ENCODE results near the gene TMEM218. TPM values are rescaled to one million over a fixed set of nuclear protein-coding genes. Genes with fewer than 3 reads are reported as not detected.
"Not testable (repeated sequence)": the region's sequence is repeated elsewhere in the genome, so short reads cannot be mapped to it uniquely, and the experiment has no call there.

Gene TMEM218
- total and polyA plus RNA-seq, 2 of the 8 experiments (the other 6 are each of a cell fraction or from before 2014, with no cell fraction given), result 17.0 to 33.5 TPM

GRCh38 chr11:125090151-125090550 is 21.3 kb downstream of the TMEM218 start:
- CTCF ChIA-PET (ENCODE audit: partially characterized antibody), result interaction anchor here (0.6 to 29.4 kb wide), 32 partner anchors 14 to 1552 kb away, joined by 3 to 486 read pairs (median 10); partner anchors contain the start of genes ROBO4, SLC37A2 and TMEM218

GRCh38 chr11:125089481-125089880 is 21.9 kb downstream of the TMEM218 start:
- H2BK5ac ChIP-seq (ENCODE audit: low read depth, low read length); FAIRE-seq; H3K23ac ChIP-seq (ENCODE audit: insufficient read length); H3K27me3 ChIP-seq (replicated peaks in 1 of 4; ENCODE audit: control insufficient read depth in 3 of 4, extremely low read depth in 1 of 4, insufficient read depth in 3 of 4, low read length in 3 of 4); H3K79me1 ChIP-seq (ENCODE audit: low read depth, low read length); H3K9ac ChIP-seq (replicated peaks in 1 of 4; ENCODE audit: extremely low read depth in 1 of 4, low read depth in 3 of 4, low read length in 3 of 4); H3K79me2 ChIP-seq (ENCODE audit: control insufficient read depth in 1 of 2, insufficient read depth in 2 of 2, low read length in 2 of 2); H2AK5ac ChIP-seq (ENCODE audit: low read depth, low read length); DNase-seq (ENCODE audit: low read depth in 1 of 2, low spot score in 2 of 2); H3K9me3 ChIP-seq (ENCODE audit: insufficient read depth in 2 of 2, low read depth in 1 of 2, low read length in 1 of 2); H4K5ac ChIP-seq (ENCODE audit: insufficient read length, low read depth, low read length); H4K8ac ChIP-seq (ENCODE audit: extremely low read depth, insufficient read depth, low read length); H2BK20ac ChIP-seq (ENCODE audit: low read length); H2AFZ ChIP-seq (ENCODE audit: low read length); H3K4ac ChIP-seq (replicated peaks; ENCODE audit: insufficient read length, low read depth, low read length); H3K18ac ChIP-seq (ENCODE audit: extremely low read depth, low read length); H4K20me1 ChIP-seq (replicated peaks in 1 of 2; ENCODE audit: control insufficient read depth in 1 of 2, insufficient read depth in 2 of 2, low read length in 2 of 2); H4K91ac ChIP-seq (replicated peaks; ENCODE audit: insufficient read length, low read length); H3K14ac ChIP-seq (ENCODE audit: insufficient read length); H3K23me2 ChIP-seq (ENCODE audit: low read depth, low read length); H3K4me2 ChIP-seq (ENCODE audit: insufficient read depth in 1 of 2, low read depth in 2 of 2, low read length in 2 of 2); H3K27ac ChIP-seq (ENCODE audit: low read depth, low read length); H2BK12ac ChIP-seq (ENCODE audit: low read depth, low read length); H3K4me1 ChIP-seq (replicated peaks in 1 of 4; ENCODE audit: control insufficient read depth in 3 of 4, insufficient read depth in 4 of 4, low read length in 3 of 4); H3K56ac ChIP-seq (replicated peaks; ENCODE audit: insufficient read length, low read depth, low read length); H2BK120ac ChIP-seq (replicated peaks; ENCODE audit: low read depth, low read length); H3K36me3 ChIP-seq (ENCODE audit: control insufficient read depth in 2 of 4, insufficient read depth in 4 of 4, low read length in 3 of 4); H3K4me3 ChIP-seq (ENCODE audit: extremely low read depth in 1 of 4, insufficient read depth in 2 of 4, low read depth in 3 of 4, low read length in 4 of 4); H2BK15ac ChIP-seq (ENCODE audit: low read length): not testable (repeated sequence)
- WGBS, 2 experiments (ENCODE audit: extremely low coverage in 1 of 2, insufficient coverage in 1 of 2, insufficient read length in 1 of 2, insufficient replicate concordance in 2 of 2, low coverage in 1 of 2, low lambda C conversion rate in 2 of 2, missing lambda C conversion rate in 1 of 2), result 92% methylated on average over 13 of the region's 31 CpGs; no CpG with 5 or more reads in 1 of the 2 experiments
- POLR2A ChIA-PET (ENCODE audit: partially characterized antibody), result interaction anchor here (1.0 kb wide), 1 partner anchor 79 kb away, joined by 3 read pairs; no protein-coding TSS in a partner anchor
- CTCF ChIA-PET (ENCODE audit: partially characterized antibody), result interaction anchor here (1.3 to 29.4 kb wide), 17 partner anchors 14 to 341 kb away, joined by 4 to 486 read pairs (median 20); partner anchors contain the start of genes ROBO4, SLC37A2 and TMEM218

More at GRCh38 chr11:125090151-125090550, 21.3 kb downstream of the TMEM218 start:
- H3K4me3 ChIP-seq (ENCODE audit: extremely low read depth in 1 of 4, insufficient read depth in 2 of 4, low read depth in 3 of 4, low read length in 4 of 4); H3K14ac ChIP-seq (ENCODE audit: insufficient read length); H3K18ac ChIP-seq (ENCODE audit: extremely low read depth, low read length); H2AFZ ChIP-seq (ENCODE audit: low read length); H2BK15ac ChIP-seq (ENCODE audit: low read length); H3K4ac ChIP-seq (replicated peaks; ENCODE audit: insufficient read length, low read depth, low read length); H2BK5ac ChIP-seq (ENCODE audit: low read depth, low read length); POLR2A ChIA-PET (ENCODE audit: partially characterized antibody); H3K23ac ChIP-seq (ENCODE audit: insufficient read length); DNase-seq (ENCODE audit: low read depth in 1 of 2, low spot score in 2 of 2); H3K9me3 ChIP-seq (ENCODE audit: insufficient read depth in 2 of 2, low read depth in 1 of 2, low read length in 1 of 2); H3K27me3 ChIP-seq (replicated peaks in 1 of 4; ENCODE audit: control insufficient read depth in 3 of 4, extremely low read depth in 1 of 4, insufficient read depth in 3 of 4, low read length in 3 of 4); H2AK5ac ChIP-seq (ENCODE audit: low read depth, low read length); H3K56ac ChIP-seq (replicated peaks; ENCODE audit: insufficient read length, low read depth, low read length); FAIRE-seq; H3K36me3 ChIP-seq (ENCODE audit: control insufficient read depth in 2 of 4, insufficient read depth in 4 of 4, low read length in 3 of 4); H3K27ac ChIP-seq (ENCODE audit: low read depth, low read length); H4K5ac ChIP-seq (ENCODE audit: insufficient read length, low read depth, low read length); H3K79me1 ChIP-seq (ENCODE audit: low read depth, low read length); H3K23me2 ChIP-seq (ENCODE audit: low read depth, low read length); H2BK12ac ChIP-seq (ENCODE audit: low read depth, low read length); H2BK20ac ChIP-seq (ENCODE audit: low read length); H2BK120ac ChIP-seq (replicated peaks; ENCODE audit: low read depth, low read length); H3K79me2 ChIP-seq (ENCODE audit: control insufficient read depth in 1 of 2, insufficient read depth in 2 of 2, low read length in 2 of 2); H4K91ac ChIP-seq (replicated peaks; ENCODE audit: insufficient read length, low read length); H3K4me2 ChIP-seq (ENCODE audit: insufficient read depth in 1 of 2, low read depth in 2 of 2, low read length in 2 of 2); H3K9ac ChIP-seq (replicated peaks in 1 of 4; ENCODE audit: extremely low read depth in 1 of 4, low read depth in 3 of 4, low read length in 3 of 4); H4K8ac ChIP-seq (ENCODE audit: extremely low read depth, insufficient read depth, low read length); H4K20me1 ChIP-seq (replicated peaks in 1 of 2; ENCODE audit: control insufficient read depth in 1 of 2, insufficient read depth in 2 of 2, low read length in 2 of 2): not testable (repeated sequence)
- 98% methylated on average over 8 of the region's 10 CpGs; no CpG with 5 or more reads in 1 of the 2 experiments for WGBS, 2 experiments (ENCODE audit: extremely low coverage in 1 of 2, insufficient coverage in 1 of 2, insufficient read length in 1 of 2, insufficient replicate concordance in 2 of 2, low coverage in 1 of 2, low lambda C conversion rate in 2 of 2, missing lambda C conversion rate in 1 of 2)
- peaks cover 2 to 11% (median 6%) of the 10 kb centered on the region in 4 experiments for H3K4me1 ChIP-seq (replicated peaks in 1 of 4; ENCODE audit: control insufficient read depth in 3 of 4, insufficient read depth in 4 of 4, low read length in 3 of 4)
